Transverse colon (tissue), 4 donors: ENCODE measurements around the gene VPS13D.

Experiments
- POLR2A ChIP-seq: fragments of 450-650 bp; IDR thresholded peaks from one replicate; pipeline ENCODE4 v1.6.1; 2016; ENCODE audit warnings: antibody characterized with exemption, mild to moderate bottlenecking, moderate library complexity
- POLR2AphosphoS5 ChIP-seq, 3 donors: sonication (generic); formaldehyde crosslinking; IDR thresholded peaks; one replicate each; pipeline ENCODE4 v1.6.1; 2016; ENCODE audit warnings: antibody characterized with exemption in 3 of 3
- TF ChIP-seq, protein P1 (sequence below), 5 experiments: fragments of 200-600 bp in 3 of 5; fragments of 450-650 bp in 2 of 5; sonication (generic) in 3 of 5; IDR thresholded peaks; 1 replicate in 2 of 5; 2 replicates in 3 of 5; pipeline ENCODE4 v1.5.1; 2016 to 2017; ENCODE audit warnings: antibody characterized with exemption in 5 of 5, inconsistent platforms in 3 of 5, mild to moderate bottlenecking in 2 of 5, moderate library complexity in 1 of 5

GRCh38 chr1:12553963-12554362 lies 324.1 kb downstream of the VPS13D start:
- TF ChIP-seq, protein P1, sequence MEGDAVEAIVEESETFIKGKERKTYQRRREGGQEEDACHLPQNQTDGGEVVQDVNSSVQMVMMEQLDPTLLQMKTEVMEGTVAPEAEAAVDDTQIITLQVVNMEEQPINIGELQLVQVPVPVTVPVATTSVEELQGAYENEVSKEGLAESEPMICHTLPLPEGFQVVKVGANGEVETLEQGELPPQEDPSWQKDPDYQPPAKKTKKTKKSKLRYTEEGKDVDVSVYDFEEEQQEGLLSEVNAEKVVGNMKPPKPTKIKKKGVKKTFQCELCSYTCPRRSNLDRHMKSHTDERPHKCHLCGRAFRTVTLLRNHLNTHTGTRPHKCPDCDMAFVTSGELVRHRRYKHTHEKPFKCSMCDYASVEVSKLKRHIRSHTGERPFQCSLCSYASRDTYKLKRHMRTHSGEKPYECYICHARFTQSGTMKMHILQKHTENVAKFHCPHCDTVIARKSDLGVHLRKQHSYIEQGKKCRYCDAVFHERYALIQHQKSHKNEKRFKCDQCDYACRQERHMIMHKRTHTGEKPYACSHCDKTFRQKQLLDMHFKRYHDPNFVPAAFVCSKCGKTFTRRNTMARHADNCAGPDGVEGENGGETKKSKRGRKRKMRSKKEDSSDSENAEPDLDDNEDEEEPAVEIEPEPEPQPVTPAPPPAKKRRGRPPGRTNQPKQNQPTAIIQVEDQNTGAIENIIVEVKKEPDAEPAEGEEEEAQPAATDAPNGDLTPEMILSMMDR (IDR thresholded peaks at IDR 0.05), result no peak
- TF ChIP-seq POLR2A (no peak), POLR2AphosphoS5 (IDR thresholded peaks at IDR 0.05) (no peak)
